Fibroblast of skin of left biceps (primary cell): ENCODE measurements around the gene CALM3.
"Not testable (repeated sequence)": the region's sequence is repeated elsewhere in the genome, so short reads cannot be mapped to it uniquely, and the experiment has no call there.

Experiments
- DNase-seq, 2 experiments: peaks; one replicate each; pipeline ENCODE4 v3.0.0-alpha.2; 2013; ENCODE audit warnings: low read depth in 2 of 2

The CALM3 gene

DNA sequence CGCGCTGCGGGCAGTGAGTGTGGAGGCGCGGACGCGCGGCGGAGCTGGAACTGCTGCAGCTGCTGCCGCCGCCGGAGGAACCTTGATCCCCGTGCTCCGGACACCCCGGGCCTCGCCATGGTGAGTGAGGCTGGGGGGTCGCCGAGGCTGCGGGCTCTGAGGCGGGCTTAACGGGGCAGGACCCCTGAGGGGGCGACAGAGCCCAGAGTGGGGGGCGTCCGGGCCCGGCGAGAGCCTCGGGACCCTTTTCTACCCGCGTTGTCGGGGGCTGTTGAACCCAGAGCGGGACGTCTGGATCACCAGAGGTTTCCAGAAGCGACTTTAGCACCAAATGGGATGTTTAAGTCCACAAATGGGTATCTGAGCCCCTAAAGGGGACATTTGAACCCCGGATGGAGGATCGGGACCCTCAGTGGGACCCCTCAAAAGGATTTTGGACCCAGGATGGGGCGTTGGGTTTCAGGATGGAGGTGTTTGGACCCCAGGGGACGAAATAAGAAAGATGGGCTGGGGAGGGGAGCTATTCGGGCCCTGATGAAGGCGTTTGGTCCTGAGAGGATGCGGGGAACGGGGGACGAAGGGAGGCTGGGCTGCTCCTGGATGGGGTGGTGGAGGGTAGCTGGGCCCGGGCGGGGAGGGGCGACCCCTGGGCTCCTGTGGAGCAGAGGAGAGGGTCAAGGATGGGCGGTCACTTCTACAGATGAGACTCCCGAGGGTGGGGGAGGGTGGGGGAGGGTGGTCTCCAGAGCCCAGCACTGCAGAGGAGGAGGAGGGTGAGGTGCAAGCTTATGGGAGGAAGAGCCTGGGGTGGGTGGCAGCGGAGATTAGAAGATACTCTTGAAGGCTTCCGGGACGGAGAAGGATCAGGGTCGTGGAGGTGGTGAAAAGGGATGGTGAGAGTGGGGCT lies at the start of gene CALM3:
TSS of gene CALM3 (plus strand) at position 13 of the 907 bp plus-strand sequence. CDS start at position 118, 105 bp downstream.
- DNase-seq = no peak

DNA sequence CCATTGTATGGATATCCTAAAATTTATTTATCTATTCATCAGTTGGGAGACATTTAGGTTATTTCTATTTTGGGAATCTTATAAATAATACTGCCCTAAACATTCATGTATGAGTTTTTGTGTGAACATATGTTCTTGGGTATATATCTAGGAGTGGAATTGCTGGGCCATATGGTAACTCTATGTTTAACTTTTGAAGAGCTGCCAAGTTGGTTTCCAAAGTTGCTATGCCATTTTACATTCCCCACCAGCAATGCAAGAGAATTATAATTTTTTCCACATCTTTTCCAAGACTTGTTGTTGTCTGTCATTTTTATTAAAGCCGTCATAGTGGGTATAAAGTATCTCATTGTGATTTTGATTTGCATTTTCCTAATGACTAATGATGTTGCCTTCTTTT lies 48.2 kb upstream of the CALM3 start:
- DNase-seq = no peak

GRCh38 chr19:46554161-46554560 lies 47.0 kb upstream of the CALM3 start:
- DNase-seq = no peak

DNA sequence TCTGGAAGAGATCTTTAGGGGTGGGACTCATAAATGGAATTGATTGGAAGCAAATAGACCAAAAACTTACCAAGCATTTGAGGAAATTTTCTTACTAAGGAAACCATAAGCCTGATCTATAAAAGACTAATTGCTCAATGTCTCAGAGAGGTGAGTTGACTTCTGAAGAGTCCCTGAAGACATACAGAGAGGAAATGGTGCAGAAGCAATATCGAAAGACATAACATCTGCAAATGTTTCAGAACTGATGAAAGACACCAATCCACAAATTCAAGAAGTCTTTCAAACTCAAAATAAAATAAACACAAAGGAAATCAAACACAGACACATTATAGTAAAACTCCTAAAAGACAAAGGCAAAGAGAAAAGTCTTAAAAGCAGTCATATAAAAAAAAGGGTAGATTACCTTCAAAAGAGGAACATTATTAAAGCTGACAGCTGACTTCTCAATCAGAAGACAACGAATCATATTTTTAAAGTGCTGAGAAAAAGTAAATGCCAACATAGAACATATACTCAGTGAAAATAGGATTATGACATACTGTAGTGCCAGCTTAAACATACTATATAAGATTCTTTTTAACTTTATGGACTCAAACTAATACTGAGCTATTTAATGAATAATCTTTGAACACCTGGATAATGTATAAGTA lies 45.4 kb upstream of the CALM3 start:
- no peak for DNase-seq

- not testable (repeated sequence) for DNase-seq
Measured at GRCh38 chr19:46556471-46556870, 44.7 kb upstream of the CALM3 start.

DNA sequence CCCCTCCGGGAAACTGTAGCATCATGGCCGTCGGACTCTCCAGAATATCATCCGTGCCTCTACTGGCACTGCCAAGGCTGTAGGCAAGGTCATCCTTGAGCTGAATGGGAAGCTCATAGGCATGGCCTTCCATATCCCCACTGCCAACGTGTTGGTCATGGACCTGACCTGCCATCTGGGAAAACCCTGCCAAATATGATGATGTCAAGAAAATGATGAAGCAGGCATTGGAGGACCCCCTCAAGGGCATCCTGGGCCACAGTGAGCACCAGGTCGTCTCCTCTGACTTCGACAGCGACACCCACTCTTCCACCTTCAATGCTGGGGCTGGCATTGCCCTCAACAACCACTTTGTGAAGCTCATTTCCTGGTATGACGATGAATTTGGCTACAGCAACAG lies 41.9 kb upstream of the CALM3 start:
- no peak for DNase-seq

DNA sequence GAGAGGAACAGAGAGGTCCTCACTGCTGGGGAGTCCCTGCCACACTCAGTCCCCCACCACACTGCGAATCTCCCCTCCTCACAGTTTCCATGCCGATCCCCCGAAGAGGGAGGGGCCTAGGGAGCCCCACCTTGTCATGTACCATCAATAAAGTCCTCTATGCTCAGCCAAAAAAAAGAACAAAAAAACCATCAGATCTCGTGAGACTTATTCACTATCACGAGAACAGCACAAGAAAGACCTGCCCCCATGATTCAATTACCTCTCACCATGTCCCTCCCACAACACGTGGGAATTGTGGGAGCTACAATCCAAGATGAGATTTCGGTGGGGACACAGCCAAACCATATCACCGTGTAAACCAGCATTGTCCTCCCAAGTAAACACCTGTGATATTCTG lies 41.5 kb upstream of the CALM3 start:
- not testable (repeated sequence) for DNase-seq

DNA sequence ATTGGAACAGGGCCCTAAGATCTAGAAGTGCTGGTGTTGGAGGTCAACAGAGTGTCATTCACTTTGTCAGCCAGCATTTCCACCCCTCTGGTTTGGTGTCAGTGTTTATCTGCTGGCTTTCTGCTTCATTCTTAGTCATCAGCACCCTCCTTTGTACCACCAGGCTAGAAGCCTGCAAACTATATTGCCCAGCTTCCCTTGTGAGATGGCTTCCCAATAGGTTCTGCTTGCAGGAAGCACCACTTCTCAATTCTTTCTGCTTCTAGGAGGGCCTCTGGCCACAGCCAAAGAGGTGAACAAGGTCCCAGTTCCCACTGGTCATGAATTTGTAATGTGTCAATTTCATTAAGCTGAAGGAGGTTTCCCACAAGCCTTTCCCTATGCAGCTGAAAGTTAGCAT lies 36.4 kb upstream of the CALM3 start:
- no peak for DNase-seq

DNA sequence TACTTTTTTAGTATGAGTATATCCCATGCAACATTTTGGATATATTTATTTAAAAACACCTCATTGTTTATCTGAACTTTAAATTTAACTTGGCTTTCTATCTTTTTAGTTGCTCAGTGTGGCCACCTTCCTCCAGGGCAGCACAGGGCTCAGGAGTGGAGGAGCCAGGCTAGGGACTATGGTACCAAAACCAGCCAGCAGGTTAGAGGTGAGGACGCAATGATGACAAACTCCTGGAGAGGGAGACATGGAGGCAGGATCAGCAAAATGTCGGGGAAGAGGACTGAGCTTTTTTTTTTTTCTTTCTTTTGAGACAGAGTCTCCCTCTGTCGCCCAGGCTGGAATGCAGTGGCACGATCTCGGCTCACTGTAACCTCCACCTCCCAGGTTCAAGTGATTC lies 29.6 kb upstream of the CALM3 start:
- no peak for DNase-seq

DNA sequence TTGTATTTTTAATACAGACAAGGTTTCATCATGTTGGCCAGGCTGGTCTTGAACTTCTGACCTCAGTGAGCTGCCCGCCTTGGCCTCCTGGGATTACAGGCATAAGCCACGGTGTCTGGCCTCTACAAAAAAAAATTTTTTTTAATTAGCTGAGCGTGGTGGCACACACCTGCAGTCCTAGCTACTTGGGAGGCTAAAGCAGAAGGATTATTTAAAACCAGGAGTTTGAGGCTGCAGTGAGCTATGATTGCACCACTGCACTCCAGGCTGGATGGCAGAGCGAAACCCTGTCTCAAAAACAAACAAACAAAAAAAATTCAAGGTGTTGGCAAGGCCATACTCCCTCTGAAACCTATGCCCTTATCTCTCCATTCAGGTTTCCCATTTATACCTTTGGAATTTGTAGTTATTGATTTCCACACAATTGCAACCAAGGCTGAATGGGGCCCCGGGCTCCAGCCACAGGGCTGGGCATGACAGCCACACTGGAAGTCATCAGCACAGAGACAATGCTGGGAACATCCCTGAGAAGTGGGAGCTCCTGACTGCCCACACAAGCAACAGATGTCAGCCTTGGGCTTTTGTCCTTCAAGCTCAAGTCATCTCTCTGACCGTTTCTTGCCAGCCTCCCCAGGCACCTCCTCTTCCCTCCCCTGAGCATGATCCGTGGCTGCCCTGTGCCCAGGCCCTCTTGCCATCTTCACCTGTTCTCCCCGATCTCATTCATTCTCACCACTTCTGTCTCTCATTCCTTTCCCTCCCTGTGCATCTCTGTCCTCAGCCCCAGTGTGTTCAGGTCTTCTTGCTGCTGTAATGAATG lies 27.2 kb upstream of the CALM3 start:
- no peak for DNase-seq

- DNase-seq = no peak
Measured at GRCh38 chr19:46574533-46574932, 26.6 kb upstream of the CALM3 start.

DNA sequence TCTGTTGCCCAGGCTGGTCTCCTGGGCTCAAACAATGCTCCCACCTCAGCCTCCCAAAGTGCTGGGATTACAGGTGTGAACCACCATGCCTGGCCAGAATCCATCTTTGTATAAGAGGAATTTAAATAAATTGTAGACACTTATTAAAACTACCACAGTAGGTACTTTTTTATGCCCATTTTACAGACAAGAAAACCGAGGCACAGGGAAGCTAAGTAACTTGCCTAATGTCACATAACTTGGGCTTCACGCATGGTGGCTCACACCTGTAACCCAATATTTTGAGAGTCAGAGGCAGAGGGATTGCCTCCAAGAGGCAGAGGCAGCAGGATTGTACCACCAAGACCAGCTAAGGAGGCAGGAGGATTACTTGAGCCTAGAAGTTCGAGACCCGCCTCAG lies 22.7 kb upstream of the CALM3 start:
- no peak for DNase-seq

- DNase-seq = no peak
Measured at GRCh38 chr19:46579361-46579879, 21.7 kb upstream of the CALM3 start.

DNA sequence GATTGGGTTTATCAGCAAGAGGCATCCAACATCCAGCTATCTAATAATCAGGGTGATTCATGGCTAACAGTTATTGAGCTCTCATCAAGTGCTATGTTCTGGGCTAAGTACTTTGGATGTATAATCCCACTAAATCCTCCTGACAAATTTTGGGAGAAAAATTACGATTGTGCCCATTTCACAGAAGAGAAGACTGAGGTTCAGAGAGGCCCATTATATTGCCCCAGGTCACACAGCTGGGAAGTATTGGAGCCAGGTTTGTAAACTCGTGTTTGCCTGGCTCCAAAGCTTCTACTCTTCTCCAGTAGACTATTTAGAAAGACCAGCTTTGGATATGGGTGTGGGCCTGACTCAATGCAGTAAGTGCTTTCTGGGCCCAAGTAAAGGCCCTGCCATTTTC lies 20.9 kb upstream of the CALM3 start:
- DNase-seq = no peak

- no peak for DNase-seq
Measured at GRCh38 chr19:46585539-46585938, 15.6 kb upstream of the CALM3 start.

DNA sequence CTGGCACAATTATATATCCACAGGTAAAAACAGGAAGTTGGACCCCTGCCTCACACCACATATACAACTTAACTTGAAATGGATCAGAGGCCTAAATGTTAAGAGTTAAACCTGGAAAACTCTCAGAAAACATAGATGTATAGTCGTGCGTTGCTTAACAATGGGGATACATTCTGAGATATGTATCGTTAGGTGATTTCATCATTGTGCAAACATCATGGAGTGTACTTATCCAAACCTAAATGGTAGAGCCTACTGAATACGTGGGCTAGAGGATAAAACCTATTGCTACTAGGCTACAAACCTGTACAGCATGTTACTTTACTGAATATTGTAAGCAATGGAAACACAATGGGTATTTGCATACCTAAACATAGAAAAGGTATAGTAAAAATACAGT lies 14.8 kb upstream of the CALM3 start:
- DNase-seq = no peak

DNA sequence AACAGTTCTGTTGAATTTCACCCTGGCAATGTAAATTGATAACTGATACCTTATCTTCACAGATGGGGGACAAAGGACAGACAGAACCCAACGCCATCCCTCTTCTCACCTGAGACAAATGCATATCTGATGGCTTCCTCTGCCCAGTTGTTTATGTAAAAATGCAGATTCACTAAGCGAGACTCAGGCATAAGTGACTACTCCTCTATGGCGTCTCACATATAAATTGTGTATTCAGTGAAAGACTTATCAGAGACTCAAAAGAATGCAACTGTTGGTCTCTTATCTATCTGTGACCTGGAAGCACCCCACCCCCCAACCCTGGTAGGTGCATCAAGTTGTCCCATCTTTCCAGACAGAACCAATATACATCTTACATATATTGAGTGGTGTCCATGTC lies 13.3 kb upstream of the CALM3 start:
- no peak for DNase-seq

- DNase-seq = no peak
Measured at GRCh38 chr19:46591254-46591653, 9.9 kb upstream of the CALM3 start.

DNA sequence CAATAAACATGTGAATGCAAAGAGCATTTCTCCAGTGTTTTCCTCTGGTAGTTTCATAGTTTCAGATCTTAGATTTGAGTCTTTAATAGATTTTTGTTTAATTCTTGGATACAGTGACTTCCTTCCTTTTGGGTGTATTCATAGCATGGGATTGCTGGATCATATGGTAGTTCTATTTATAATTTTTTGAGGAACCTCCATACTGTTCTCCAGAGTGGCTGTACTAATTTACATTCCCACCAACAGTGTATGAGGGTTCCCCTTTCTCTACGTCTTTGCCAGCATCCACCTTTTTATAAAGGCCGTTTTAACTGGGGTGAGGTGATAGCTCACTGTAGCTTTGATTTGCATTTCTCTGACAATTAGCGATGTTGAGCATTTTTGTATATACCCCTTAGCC lies 9.3 kb upstream of the CALM3 start:
- no peak for DNase-seq

DNA sequence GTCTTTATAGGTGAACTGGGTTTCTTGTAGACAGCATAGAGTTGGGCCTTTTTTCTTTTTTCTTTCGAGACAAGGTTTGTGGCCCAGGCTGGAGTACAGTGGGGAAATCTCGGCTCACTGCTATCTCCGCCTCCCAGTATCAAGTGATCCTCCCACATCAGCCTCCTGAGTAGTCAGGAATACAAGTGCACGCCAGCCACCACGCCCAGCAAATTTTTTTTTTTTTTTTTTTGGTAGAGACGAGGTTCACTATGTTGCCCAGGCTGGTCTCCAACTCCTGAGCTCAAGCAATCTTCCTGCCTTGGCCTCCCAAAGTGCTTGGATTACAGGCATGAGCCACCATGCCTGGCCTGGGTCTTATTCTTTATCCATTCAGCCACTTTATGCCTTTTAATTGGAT lies 5.1 kb upstream of the CALM3 start:
- no peak for DNase-seq

DNA sequence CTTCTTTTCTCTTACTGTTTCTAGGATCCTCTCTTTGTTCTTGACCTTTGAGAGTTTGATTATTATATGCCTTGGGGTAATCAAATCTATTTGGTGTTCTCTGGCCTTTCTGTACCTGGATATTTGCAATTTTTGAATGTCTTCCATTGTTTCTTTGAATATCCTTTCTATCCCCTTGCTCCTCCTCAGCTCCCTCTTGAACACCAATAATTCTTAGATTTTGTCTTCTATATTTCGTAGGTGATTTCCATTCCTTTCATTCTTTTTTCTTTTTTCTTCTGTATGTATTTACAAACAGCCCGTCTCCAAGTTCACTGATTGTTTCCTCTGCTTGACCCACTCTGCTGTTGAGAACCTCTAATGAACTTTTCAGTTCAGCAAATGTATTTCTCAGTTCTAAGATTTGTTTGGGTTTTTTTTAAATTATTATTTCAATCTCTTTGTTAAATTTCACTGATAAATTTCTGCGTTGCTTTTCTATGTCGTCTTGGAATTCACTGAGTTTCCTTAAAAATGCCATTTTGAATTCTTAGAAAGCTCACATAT lies 2.7 kb upstream of the CALM3 start:
- DNase-seq = no peak
